Karpas-422 (cell line): ENCODE results near the gene LRRC28. TPM values are rescaled to one million over a fixed set of nuclear protein-coding genes. Genes with fewer than 3 reads are reported as not detected.
A peak's percentile ranks its signal among the peaks of the same experiment; 100 is the strongest.

Experiments used
- DNase-seq: peaks from one replicate; pipeline ENCODE4 v3.0.0-alpha.2; 2015
- H2AFZ ChIP-seq: fragments of 200-600 bp; sonication (generic); 2 replicates; pipeline ENCODE4 v1.6.1; 2014; ENCODE audit warnings: antibody characterized with exemption, low read length, mixed read lengths
- H3K27ac ChIP-seq: fragments of 200-600 bp; sonication (generic); 2 replicates; pipeline ENCODE4 v1.5.1; 2014; ENCODE audit warnings: mild to moderate bottlenecking, low read length, moderate library complexity
- H3K27me3 ChIP-seq: fragments of 200-600 bp; sonication (generic); 2 replicates; pipeline ENCODE4 v1.6.1; 2014; ENCODE audit warnings: low read length, mixed read lengths
- H3K36me3 ChIP-seq: fragments of 200-600 bp; sonication (generic); 2 replicates; pipeline ENCODE4 v1.6.1; 2014; ENCODE audit warnings: low read length, mixed read lengths; ENCODE audit not compliant: insufficient read depth
- H3K4me1 ChIP-seq: fragments of 200-600 bp; sonication (generic); 2 replicates; pipeline ENCODE4 v1.6.1; 2014; ENCODE audit warnings: mild to moderate bottlenecking, low read length, mixed read lengths
- H3K4me2 ChIP-seq: fragments of 200-600 bp; sonication (generic); 2 replicates; pipeline ENCODE4 v1.6.1; 2014; ENCODE audit warnings: low read length, low read depth, mild to moderate bottlenecking; ENCODE audit not compliant: poor library complexity, severe bottlenecking
- H3K4me3 ChIP-seq: fragments of 200-600 bp; sonication (generic); 2 replicates; pipeline ENCODE4 v1.5.1; 2014; ENCODE audit warnings: mild to moderate bottlenecking, antibody characterized with exemption, low read length, mixed read lengths
- H3K79me2 ChIP-seq: fragments of 200-600 bp; sonication (generic); 2 replicates; pipeline ENCODE4 v1.6.1; 2014; ENCODE audit warnings: mild to moderate bottlenecking, low read length, mixed read lengths
- H3K9ac ChIP-seq: fragments of 200-600 bp; sonication (generic); 2 replicates; pipeline ENCODE4 v1.6.0; 2014; ENCODE audit warnings: low read length
- H3K9me2 ChIP-seq: fragments of 200-600 bp; sonication (generic), shearing (Covaris generic); replicated peaks from 2 replicates; pipeline ENCODE4 v1.6.0; 2014; ENCODE audit warnings: mild to moderate bottlenecking, low read length, moderate library complexity; ENCODE audit not compliant: insufficient read depth
- H3K9me3 ChIP-seq: fragments of 300-700, 200-600 bp; sonication (generic); 2 replicates; pipeline ENCODE4 v1.6.1; 2014; ENCODE audit warnings: low read length, mixed read lengths
- H4K20me1 ChIP-seq: fragments of 200-600 bp; sonication (generic); 2 replicates; pipeline ENCODE4 v1.6.1; 2014; ENCODE audit warnings: mild to moderate bottlenecking, antibody characterized with exemption, low read length, low read depth; ENCODE audit not compliant: insufficient read depth
- total RNA-seq: library from RNA; depleted of rRNA; stranded (reverse); fragments of >200 nt; shearing (Covaris generic); gene quantifications from 2 replicates; pipeline ENCODE4 v1.2.3, GENCODE V29; 2014; ENCODE audit warnings: low replicate concordance

Gene LRRC28
- total RNA-seq, 1 experiment from 2014 or later, result 88.0 TPM

GRCh38 chr15:99253381-99254090 is 2.3 kb downstream of the LRRC28 start:
- 0 out of 2 replicates have a peak, but pooled peaks cover 3% of the 10 kb centered on the region for H3K36me3 ChIP-seq
- peaks cover 35% of the 10 kb centered on the region for H3K4me1 ChIP-seq
- H3K27ac ChIP-seq, result peak overlapping the region; percentile 68
- no peaks in the 10 kb centered on the region for H4K20me1 ChIP-seq
- H3K27me3 ChIP-seq, result no peaks in the 10 kb centered on the region
- no peaks in the 10 kb centered on the region for H3K9me3 ChIP-seq
- peak overlapping the region; percentile 83 for H3K4me2 ChIP-seq
- H3K79me2 ChIP-seq, result peaks cover 30% of the 10 kb centered on the region
- H3K9ac ChIP-seq, result peak overlapping the region; percentile 82
- peak overlapping the region; percentile 93; the same call in 1 of the 2 replicates for H3K4me3 ChIP-seq
- no peaks in the 10 kb centered on the region for H3K9me2 ChIP-seq
- H2AFZ ChIP-seq, result no peak overlapping the region
- peak; percentile 45 for DNase-seq

DNA sequence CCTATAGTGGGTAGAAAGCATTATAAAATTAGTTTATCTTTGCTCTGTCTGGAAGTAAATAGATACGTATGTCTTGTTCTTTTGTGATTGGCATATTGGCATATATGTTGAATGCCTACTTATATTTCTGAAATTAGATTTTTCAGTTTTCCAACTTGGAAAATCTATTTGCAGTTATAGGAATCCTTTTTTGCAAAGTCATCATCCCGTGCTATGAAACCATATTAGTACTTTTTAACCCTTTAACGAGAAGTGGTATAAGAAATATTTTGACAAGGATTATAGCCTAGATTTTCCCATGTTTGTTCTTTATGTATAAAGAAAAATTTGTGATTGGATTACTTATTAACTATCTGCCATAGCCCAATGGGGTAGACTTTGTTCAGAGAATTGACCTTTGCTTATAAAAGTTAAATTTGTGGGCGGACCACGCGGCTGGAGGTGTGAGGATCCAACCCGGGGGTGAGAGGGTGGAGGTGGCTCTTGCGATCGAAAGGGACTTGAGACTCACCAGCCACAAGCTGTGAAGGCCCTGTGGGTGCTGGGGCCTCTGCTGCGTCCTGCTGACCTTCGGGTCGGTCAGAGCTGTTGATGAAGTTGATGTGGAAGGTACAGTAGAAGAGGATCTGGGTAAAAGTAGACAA is 5.9 kb downstream of the LRRC28 start:
- peaks cover 24% of the 10 kb centered on the region for H3K79me2 ChIP-seq
- H3K9me2 ChIP-seq, result no peaks in the 10 kb centered on the region
- H3K9ac ChIP-seq, result no peak overlapping the region
- H3K4me3 ChIP-seq, result no peak overlapping the region
- H4K20me1 ChIP-seq, result no peaks in the 10 kb centered on the region
- H2AFZ ChIP-seq, result no peak overlapping the region
- no peaks in the 10 kb centered on the region for H3K27me3 ChIP-seq
- H3K27ac ChIP-seq, result no peak overlapping the region
- DNase-seq, result no peak
- no peak overlapping the region for H3K4me2 ChIP-seq
- H3K9me3 ChIP-seq, result no peaks in the 10 kb centered on the region
- H3K36me3 ChIP-seq, result 0 out of 2 replicates have a peak, but pooled peaks cover 3% of the 10 kb centered on the region
- H3K4me1 ChIP-seq, result peaks cover 21% of the 10 kb centered on the region

GRCh38 chr15:99264125-99264524 is 12.8 kb downstream of the LRRC28 start:
- Histone ChIP-seq H3K4me3 (no peak overlapping the region), H3K9me2 (no peaks in the 10 kb centered on the region), H3K9me3 (no peaks in the 10 kb centered on the region), H4K20me1 (no peaks in the 10 kb centered on the region), H3K27ac (no peak overlapping the region), H3K4me1 (no peaks in the 10 kb centered on the region), H3K79me2 (no peaks in the 10 kb centered on the region; the same call in 1 of the 2 replicates), H2AFZ (no peak overlapping the region), H3K9ac (no peak overlapping the region), H3K27me3 (no peaks in the 10 kb centered on the region), H3K4me2 (no peak overlapping the region), H3K36me3 (no peaks in the 10 kb centered on the region)
- DNase-seq, result no peak

DNA sequence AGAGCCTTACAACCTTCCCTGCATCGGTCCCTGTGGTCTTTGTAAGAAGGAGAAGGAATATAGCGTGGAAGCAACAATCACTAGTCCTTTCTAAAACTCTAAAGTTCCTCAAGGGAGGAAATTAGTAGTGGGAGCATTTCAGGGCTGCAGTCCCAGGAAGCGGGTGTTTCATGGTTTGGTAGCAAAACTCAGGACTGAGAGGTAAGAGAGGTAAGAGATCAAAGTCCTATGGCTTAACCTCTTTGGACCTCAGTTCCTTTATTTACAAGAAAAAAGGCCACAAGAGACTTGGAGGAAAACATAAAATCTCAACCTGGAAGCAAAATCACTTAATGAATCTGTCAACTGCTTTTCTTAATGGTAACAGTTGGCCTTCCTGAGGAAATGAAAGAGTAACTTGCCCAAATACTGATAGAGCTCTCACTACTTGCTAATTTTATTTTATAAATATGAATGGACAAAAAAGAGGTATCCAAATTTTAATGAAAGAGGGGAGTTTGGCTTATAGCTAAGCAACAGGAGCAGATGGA is 14.3 kb downstream of the LRRC28 start:
- Histone ChIP-seq H3K4me1 (no peaks in the 10 kb centered on the region), H3K9me3 (no peaks in the 10 kb centered on the region), H3K4me3 (no peak overlapping the region), H3K79me2 (no peaks in the 10 kb centered on the region; the same call in 1 of the 2 replicates), H2AFZ (no peak overlapping the region), H3K36me3 (no peaks in the 10 kb centered on the region), H3K27ac (no peak overlapping the region), H3K9ac (no peak overlapping the region), H3K9me2 (no peaks in the 10 kb centered on the region), H3K27me3 (no peaks in the 10 kb centered on the region), H3K4me2 (no peak overlapping the region), H4K20me1 (no peaks in the 10 kb centered on the region)
- DNase-seq, result no peak

- Histone ChIP-seq H3K4me1 (no peaks in the 10 kb centered on the region), H3K4me2 (no peak overlapping the region)
These were observed 16.7 kb downstream of the LRRC28 start for GRCh38 chr15:99267957-99268356.

GRCh38 chr15:99268431-99268830 is 17.1 kb downstream of the LRRC28 start:
- no peak for DNase-seq
- Histone ChIP-seq H3K9me2 (no peaks in the 10 kb centered on the region), H2AFZ (no peak overlapping the region), H3K9me3 (no peaks in the 10 kb centered on the region), H3K4me2 (no peak overlapping the region), H4K20me1 (peaks cover 7% of the 10 kb centered on the region), H3K79me2 (no peaks in the 10 kb centered on the region; the same call in 1 of the 2 replicates), H3K4me1 (no peaks in the 10 kb centered on the region), H3K4me3 (no peak overlapping the region), H3K27me3 (no peaks in the 10 kb centered on the region), H3K36me3 (no peaks in the 10 kb centered on the region), H3K27ac (no peak overlapping the region), H3K9ac (no peak overlapping the region)

More at GRCh38 chr15:99267957-99268356, 16.7 kb downstream of the LRRC28 start:
- Histone ChIP-seq H3K4me3 (no peak overlapping the region), H3K36me3 (no peaks in the 10 kb centered on the region), H3K9me3 (no peaks in the 10 kb centered on the region), H4K20me1 (peaks cover 7% of the 10 kb centered on the region), H2AFZ (no peak overlapping the region), H3K9me2 (no peaks in the 10 kb centered on the region), H3K9ac (no peak overlapping the region), H3K79me2 (no peaks in the 10 kb centered on the region; the same call in 1 of the 2 replicates), H3K27ac (no peak overlapping the region), H3K27me3 (no peaks in the 10 kb centered on the region)
- DNase-seq, result no peak

DNA sequence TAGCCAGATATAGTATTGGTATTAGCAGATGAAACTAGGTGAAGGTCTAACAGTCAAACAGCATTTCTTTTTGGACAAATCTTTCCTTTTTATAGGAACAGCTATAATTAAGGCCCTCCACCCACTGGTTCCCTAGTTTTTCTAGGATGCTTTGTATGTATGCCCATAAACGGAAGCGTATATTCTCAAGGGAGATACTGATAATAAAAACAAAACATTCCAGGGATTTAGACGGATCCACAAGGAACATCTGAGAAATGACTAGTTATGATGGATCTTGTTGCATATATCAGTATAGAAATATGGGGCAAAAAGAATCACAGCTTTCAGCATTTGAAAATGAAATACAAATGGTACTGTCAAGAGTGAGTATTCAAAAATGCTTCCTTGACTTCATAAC is 22.5 kb downstream of the LRRC28 start:
- Histone ChIP-seq H3K4me2 (no peak overlapping the region), H3K9me3 (no peaks in the 10 kb centered on the region), H3K36me3 (no peaks in the 10 kb centered on the region), H4K20me1 (peaks cover 13% of the 10 kb centered on the region), H3K4me1 (no peaks in the 10 kb centered on the region; the same call in 1 of the 2 replicates), H3K27me3 (no peaks in the 10 kb centered on the region), H3K9ac (no peak overlapping the region), H3K9me2 (no peaks in the 10 kb centered on the region), H2AFZ (no peak overlapping the region), H3K79me2 (no peaks in the 10 kb centered on the region; the same call in 1 of the 2 replicates), H3K27ac (no peak overlapping the region), H3K4me3 (no peak overlapping the region)
- DNase-seq, result no peak

- H3K9ac ChIP-seq, result no peak overlapping the region
- no peaks in the 10 kb centered on the region for H3K9me2 ChIP-seq
- H3K4me2 ChIP-seq, result no peak overlapping the region
- H3K27me3 ChIP-seq, result no peaks in the 10 kb centered on the region
- H3K4me3 ChIP-seq, result no peak overlapping the region
- H4K20me1 ChIP-seq, result peaks cover 13% of the 10 kb centered on the region
- no peaks in the 10 kb centered on the region; the same call in 1 of the 2 replicates for H3K79me2 ChIP-seq
- H3K36me3 ChIP-seq, result no peaks in the 10 kb centered on the region
- DNase-seq, result no peak
- no peak overlapping the region for H3K27ac ChIP-seq
- H2AFZ ChIP-seq, result no peak overlapping the region
- no peaks in the 10 kb centered on the region; the same call in 1 of the 2 replicates for H3K4me1 ChIP-seq
- H3K9me3 ChIP-seq, result no peaks in the 10 kb centered on the region
These were observed 23.8 kb downstream of the LRRC28 start for GRCh38 chr15:99275061-99275460.
